Testis (tissue), 3 donors: ENCODE results near the gene C9orf50. TPM values are rescaled to one million over a fixed set of nuclear protein-coding genes. Genes with fewer than 3 reads are reported as not detected.

Experiments used
- DNase-seq: peaks from one replicate; pipeline ENCODE4 v3.0.0-alpha.2; 2019
- H3K27ac ChIP-seq, 2 donors: fragments of 200-600 bp; sonication (generic); one replicate each; pipeline ENCODE4 v1.5.1; 2019
- H3K27me3 ChIP-seq: fragments of 200-600 bp; sonication (generic); one replicate; pipeline ENCODE4 v1.5.1; 2019
- H3K36me3 ChIP-seq: fragments of 200-600 bp; sonication (generic); one replicate; pipeline ENCODE4 v1.5.1; 2017; ENCODE audit warnings: low read depth; ENCODE audit errors: missing control alignments
- H3K4me1 ChIP-seq: fragments of 200-600 bp; sonication (generic); one replicate; pipeline ENCODE4 v1.5.1; 2019
- H3K4me3 ChIP-seq, 2 donors: fragments of 200-600 bp; sonication (generic); one replicate each; pipeline ENCODE4 v1.5.1; 2017 to 2019
- H3K9me3 ChIP-seq: fragments of 200-600 bp; sonication (generic); one replicate; pipeline ENCODE4 v1.5.1; 2017
- POLR2A ChIP-seq: fragments of 450-650 bp; IDR thresholded peaks from one replicate; pipeline ENCODE4 v1.6.1; 2017; ENCODE audit warnings: antibody characterized with exemption, mild to moderate bottlenecking, moderate library complexity
- WGBS, 2 donors: methylation state at CpG; one replicate each; pipeline ENCODE4 v1.1.5; 2018; 5-methylcytosine and 5-hydroxymethylcytosine counted together
- intact Hi-C: fragments of 100-400 bp; cut with DNase I; formaldehyde crosslinking; loops from one replicate; pipeline ENCODE4 v1.15.1; 2023; ENCODE audit warnings: low total_unique reads
- polyA plus RNA-seq: library from polyadenylated mRNA; stranded (reverse); fragments of 350-450 nt; fragmentation: Illumina TruSeq; extraction: RNeasy Lipid Tissue Mini Kit (QIAGEN cat#74804); gene quantifications from one replicate; pipeline ENCODE4 v1.2.3, GENCODE V29; 2014; ENCODE audit warnings: low read depth, low replicate concordance; ENCODE audit not compliant: insufficient read depth
- total RNA-seq, 2 donors: library from RNA; depleted of rRNA; stranded (reverse); fragments of >200 nt; gene quantifications; one replicate each; pipeline ENCODE4 v1.2.3, GENCODE V29; 2016
- TF ChIP-seq, protein P1 (sequence below), 3 experiments: fragments of 450-650 bp in 2 of 3; fragments of 200-600 bp in 1 of 3; sonication (generic) in 1 of 3; IDR thresholded peaks; one replicate each; pipeline ENCODE4 v1.5.1; 2016 to 2019; ENCODE audit warnings: antibody characterized with exemption in 3 of 3, mild to moderate bottlenecking in 2 of 3, moderate library complexity in 1 of 3

Gene C9orf50
- total and polyA plus RNA-seq, 3 donors from 2014 or later, result 3.7 to 14.6 (median 9.4) TPM

DNA sequence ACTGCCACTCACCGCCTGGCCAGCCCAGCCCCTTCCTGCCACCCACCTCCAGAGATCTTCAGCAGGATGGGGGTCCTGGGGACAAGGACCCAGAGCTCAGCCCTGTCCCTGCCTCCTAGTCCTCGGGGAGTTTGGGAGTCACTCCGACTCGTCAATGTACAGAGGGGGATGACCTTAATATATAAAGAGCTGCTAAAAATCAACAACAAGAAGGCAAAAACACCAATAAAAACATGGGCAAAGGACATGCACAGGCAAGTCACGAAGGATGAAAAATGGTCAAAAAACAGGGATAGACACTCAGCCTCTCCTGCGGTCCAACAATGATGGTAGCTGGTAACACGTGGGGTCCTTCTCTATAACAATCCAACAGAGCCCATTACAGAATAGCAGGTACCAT is 25.8 kb upstream of the C9orf50 start:
- no peaks in the 10 kb centered on the region for H3K4me1 ChIP-seq
- 94 to 96% methylated on average over 7 of the region's 7 CpGs for WGBS, 2 donors
- intact Hi-C loops, result loop anchor here (5.0 kb wide), 1 partner anchor 136 kb away; no protein-coding TSS in a partner anchor
- no peak overlapping the region for H3K27ac ChIP-seq
- H3K9me3 ChIP-seq, result no peaks in the 10 kb centered on the region
- H3K36me3 ChIP-seq, result no peaks in the 10 kb centered on the region
- no peak for DNase-seq
- TF ChIP-seq, protein P1, sequence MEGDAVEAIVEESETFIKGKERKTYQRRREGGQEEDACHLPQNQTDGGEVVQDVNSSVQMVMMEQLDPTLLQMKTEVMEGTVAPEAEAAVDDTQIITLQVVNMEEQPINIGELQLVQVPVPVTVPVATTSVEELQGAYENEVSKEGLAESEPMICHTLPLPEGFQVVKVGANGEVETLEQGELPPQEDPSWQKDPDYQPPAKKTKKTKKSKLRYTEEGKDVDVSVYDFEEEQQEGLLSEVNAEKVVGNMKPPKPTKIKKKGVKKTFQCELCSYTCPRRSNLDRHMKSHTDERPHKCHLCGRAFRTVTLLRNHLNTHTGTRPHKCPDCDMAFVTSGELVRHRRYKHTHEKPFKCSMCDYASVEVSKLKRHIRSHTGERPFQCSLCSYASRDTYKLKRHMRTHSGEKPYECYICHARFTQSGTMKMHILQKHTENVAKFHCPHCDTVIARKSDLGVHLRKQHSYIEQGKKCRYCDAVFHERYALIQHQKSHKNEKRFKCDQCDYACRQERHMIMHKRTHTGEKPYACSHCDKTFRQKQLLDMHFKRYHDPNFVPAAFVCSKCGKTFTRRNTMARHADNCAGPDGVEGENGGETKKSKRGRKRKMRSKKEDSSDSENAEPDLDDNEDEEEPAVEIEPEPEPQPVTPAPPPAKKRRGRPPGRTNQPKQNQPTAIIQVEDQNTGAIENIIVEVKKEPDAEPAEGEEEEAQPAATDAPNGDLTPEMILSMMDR (IDR thresholded peaks at IDR 0.05), result no peak
- no peak for TF ChIP-seq POLR2A
- H3K4me3 ChIP-seq, result no peak overlapping the region
- no peaks in the 10 kb centered on the region for H3K27me3 ChIP-seq

DNA sequence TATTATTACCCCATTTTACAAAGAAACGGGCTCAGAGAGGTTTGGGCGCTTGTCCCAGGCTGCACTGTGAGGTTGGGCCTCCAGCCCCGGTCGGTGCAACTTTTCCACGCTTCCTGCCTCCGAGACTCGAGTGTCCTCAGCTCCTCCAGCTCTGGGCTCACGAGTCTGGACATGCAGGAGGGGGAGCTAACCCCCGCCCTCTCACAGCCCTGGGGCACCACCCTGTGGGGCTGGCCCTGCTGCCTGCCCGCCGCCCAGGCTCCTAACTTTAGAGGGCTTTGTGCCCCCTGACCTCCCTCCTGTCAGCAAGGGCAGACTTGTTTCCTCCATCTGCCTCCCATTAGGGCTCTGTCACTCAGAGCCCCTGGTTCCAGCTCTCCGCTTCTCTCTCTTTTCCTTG is 25.4 kb upstream of the C9orf50 start:
- no peaks in the 10 kb centered on the region for H3K36me3 ChIP-seq
- H3K27me3 ChIP-seq, result no peaks in the 10 kb centered on the region
- no peak overlapping the region for H3K4me3 ChIP-seq
- intact Hi-C loops, result loop anchor here (5.0 kb wide), 1 partner anchor 136 kb away; no protein-coding TSS in a partner anchor
- 88 to 90% methylated on average over 11 to 12 of the region's 12 CpGs for WGBS, 2 donors
- H3K4me1 ChIP-seq, result no peaks in the 10 kb centered on the region
- TF ChIP-seq POLR2A, result no peak
- TF ChIP-seq, protein P1 (IDR thresholded peaks at IDR 0.05), result no peak
- H3K27ac ChIP-seq, result no peak overlapping the region
- H3K9me3 ChIP-seq, result no peaks in the 10 kb centered on the region
- DNase-seq, result no peak

DNA sequence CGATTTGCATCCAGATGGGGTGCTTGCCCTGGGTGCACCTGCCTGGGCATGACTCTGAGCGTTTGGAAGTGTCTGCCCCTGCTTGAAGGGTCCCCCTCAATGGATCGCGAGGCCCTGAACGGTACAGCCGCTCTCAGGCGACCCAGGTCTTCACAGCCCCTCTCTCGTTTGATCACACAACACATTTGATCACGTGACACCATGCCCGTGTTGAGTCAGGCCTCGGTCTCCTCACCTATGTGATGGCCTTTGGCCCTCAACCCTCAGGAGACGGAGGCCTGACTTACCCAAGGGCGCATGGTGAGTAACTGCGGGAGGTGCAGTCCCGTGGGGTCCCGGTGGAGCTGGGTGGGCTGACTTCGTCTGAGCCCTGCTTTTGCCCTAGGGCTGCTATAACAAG is 24.0 kb upstream of the C9orf50 start:
- Histone ChIP-seq H3K4me3 (no peak overlapping the region), H3K27me3 (no peaks in the 10 kb centered on the region), H3K4me1 (peaks cover 12% of the 10 kb centered on the region), H3K9me3 (no peaks in the 10 kb centered on the region), H3K36me3 (no peaks in the 10 kb centered on the region), H3K27ac (no peak overlapping the region)
- TF ChIP-seq, protein P1 (IDR thresholded peaks at IDR 0.05), result no peak
- no peak for TF ChIP-seq POLR2A
- no peak for DNase-seq
- intact Hi-C loops, result loop anchor here (5.0 kb wide), 1 partner anchor 137 kb away; no protein-coding TSS in a partner anchor
- 75 to 83% methylated on average over 11 to 17 of the region's 17 CpGs for WGBS, 2 donors

DNA sequence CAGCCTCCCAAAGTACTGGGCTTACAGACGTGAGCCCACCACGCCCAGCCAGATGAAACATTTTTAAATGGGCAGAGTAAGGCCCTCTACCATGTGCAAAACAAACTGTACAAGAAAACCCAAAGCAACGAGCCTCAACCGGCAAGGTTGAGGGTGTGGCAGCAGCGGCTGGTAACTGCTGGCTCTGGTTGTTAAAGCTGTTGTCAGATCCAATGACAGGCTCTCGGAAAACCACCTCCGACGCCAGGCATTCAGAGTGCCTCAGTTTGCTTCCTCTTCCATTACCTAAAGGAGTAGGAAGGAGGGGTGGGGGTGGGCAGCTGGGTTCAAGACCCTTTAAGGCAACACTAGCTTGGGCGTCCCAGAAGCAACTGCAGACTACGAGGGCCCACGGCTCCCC is 23.5 kb upstream of the C9orf50 start:
- WGBS, 2 donors, result 80 to 82% methylated on average over 10 to 11 of the region's 11 CpGs
- no peak for TF ChIP-seq POLR2A
- TF ChIP-seq, protein P1 (IDR thresholded peaks at IDR 0.05), result no peak
- no peak for DNase-seq
- intact Hi-C loops, result no loop called here
- Histone ChIP-seq H3K4me3 (no peak overlapping the region), H3K27me3 (no peaks in the 10 kb centered on the region), H3K4me1 (peaks cover 17% of the 10 kb centered on the region), H3K9me3 (no peaks in the 10 kb centered on the region), H3K27ac (no peak overlapping the region), H3K36me3 (no peaks in the 10 kb centered on the region)

DNA sequence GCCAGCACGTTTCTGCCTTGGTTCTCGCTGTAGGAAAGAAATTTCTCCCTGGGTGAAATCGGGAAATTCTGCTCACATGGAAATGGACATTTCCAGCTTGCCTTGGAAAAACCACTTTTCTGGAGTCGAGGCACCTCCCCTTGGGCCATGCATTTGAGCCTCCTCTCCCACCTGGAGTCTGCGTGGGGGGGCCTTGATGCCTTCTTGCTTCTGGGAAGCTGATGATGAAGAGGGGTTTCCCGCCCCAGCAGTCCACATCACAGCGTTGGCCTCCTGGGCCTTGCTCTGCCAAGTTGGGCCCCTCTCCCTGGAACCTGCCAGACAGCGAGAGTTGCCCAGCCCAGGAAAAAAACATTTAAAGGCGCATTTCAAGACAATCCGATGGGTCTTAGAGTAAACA is 22.8 kb upstream of the C9orf50 start:
- no peaks in the 10 kb centered on the region for H3K36me3 ChIP-seq
- H3K27ac ChIP-seq, result no peak overlapping the region
- H3K4me1 ChIP-seq, result peaks cover 17% of the 10 kb centered on the region
- intact Hi-C loops, result no loop called here
- H3K9me3 ChIP-seq, result no peaks in the 10 kb centered on the region
- WGBS, 2 donors, result 90 to 92% methylated on average over 10 of the region's 10 CpGs
- DNase-seq, result no peak
- H3K27me3 ChIP-seq, result no peaks in the 10 kb centered on the region
- no peak overlapping the region for H3K4me3 ChIP-seq
- no peak for TF ChIP-seq POLR2A
- TF ChIP-seq, protein P1 (IDR thresholded peaks at IDR 0.05), result no peak
